K562 (cell line): ENCODE measurements around the gene COL4A2. TPM values are rescaled to one million over a fixed set of nuclear protein-coding genes. Genes with fewer than 3 reads are reported as not detected.

Source experiments
- C11orf30 ChIP-seq: fragments of 450-650 bp; IDR thresholded peaks from 2 replicates; pipeline ENCODE4 v1.6.1; 2016; ENCODE audit warnings: low read depth, mild to moderate bottlenecking
- ELF4 ChIP-seq: fragments of 450-650 bp; formaldehyde crosslinking; IDR thresholded peaks from 2 replicates; pipeline ENCODE4 v1.4.0; 2022; ENCODE audit warnings: missing genetic modification characterization
- ELK3 ChIP-seq: fragments of 450-650 bp; formaldehyde crosslinking; IDR thresholded peaks from 2 replicates; pipeline ENCODE4 v1.4.0; 2020; ENCODE audit warnings: mild to moderate bottlenecking
- HNRNPUL1 ChIP-seq: fragments of 200-400 bp; formaldehyde crosslinking; IDR thresholded peaks from 2 replicates; pipeline ENCODE4 v1.6.1; 2017; ENCODE audit warnings: low read length
- JUND ChIP-seq, 2 experiments: IDR thresholded peaks; 2 replicates in 1 of 2; 3 replicates in 1 of 2; pipeline ENCODE4 v1.6.1; 2011; ENCODE audit warnings: borderline replicate concordance in 2 of 2, low read depth in 2 of 2, low read length in 2 of 2, improper control_type of control experiment in 1 of 2, missing biosample characterization in 1 of 2, missing genetic modification characterization in 1 of 2, missing genetic modification reagents in 1 of 2
- KHSRP ChIP-seq: fragments of 450-650 bp; IDR thresholded peaks from 2 replicates; pipeline ENCODE4 v1.6.1; 2017
- MEF2D ChIP-seq: conservative IDR thresholded peaks from 2 replicates; pipeline ENCODE4 v1.6.1; 2016; ENCODE audit warnings: low read depth, missing genetic modification characterization, missing compliant biosample characterization
- NFE2 ChIP-seq: IDR thresholded peaks from 2 replicates; pipeline ENCODE4 v1.6.1; 2014; ENCODE audit warnings: antibody characterized with exemption, low read depth
- SP2 ChIP-seq: IDR thresholded peaks from 2 replicates; pipeline ENCODE4 v1.6.1; 2011; ENCODE audit warnings: mild to moderate bottlenecking, low read depth, low read length, moderate library complexity; ENCODE audit not compliant: poor library complexity, severe bottlenecking; ENCODE audit errors: extremely low read depth
- SRF ChIP-seq, 2 experiments: fragments of 250-450, 450-650 bp in 1 of 2; sonication (Bioruptor Pico) in 1 of 2; sonication (generic) in 1 of 2; formaldehyde crosslinking; IDR thresholded peaks; 2 replicates each; pipeline versions ENCODE4 v1.5.0 to v1.5.1; 2020 to 2022; ENCODE audit warnings: mild to moderate bottlenecking in 1 of 2, missing genetic modification reagents in 1 of 2
- ZFPM2 ChIP-seq: fragments of 250-450 bp; sonication (Bioruptor Pico); IDR thresholded peaks from 2 replicates; pipeline ENCODE4 v1.5.1; 2022; ENCODE audit warnings: mild to moderate bottlenecking
- ZNF639 ChIP-seq, 2 experiments: fragments of 200-800 bp in 1 of 2; sonication (Bioruptor generic) in 1 of 2; sonication (generic) in 1 of 2; formaldehyde crosslinking in 1 of 2; IDR thresholded peaks in 1 of 2; conservative IDR thresholded peaks in 1 of 2; 2 replicates each; pipeline versions ENCODE4 v1.5.0 to v1.6.1; 2016 to 2020; ENCODE audit warnings: missing compliant biosample characterization in 1 of 2, missing genetic modification characterization in 1 of 2, missing genetic modification reagents in 1 of 2
- ZZZ3 ChIP-seq: fragments of 450-650 bp; IDR thresholded peaks from 2 replicates; pipeline ENCODE4 v1.6.1; 2016; ENCODE audit warnings: antibody characterized with exemption, mild to moderate bottlenecking, moderate library complexity
- polyA plus RNA-seq, 8 experiments: library from polyadenylated mRNA; depleted of rRNA in 4 of 8; stranded (reverse) in 5 of 8; unstranded in 3 of 8; fragments of >200 nt; fragmentation: Nextera tagmentation in 2 of 8; fragmentation: Illumina TruSeq in 1 of 8; extraction: Ambion mirVana in 2 of 8; extraction: Trizol in 1 of 8; gene quantifications; 2 replicates each; pipeline versions ENCODE4 v1.2.1 to v1.2.3, GENCODE V29; 2011 to 2014; ENCODE audit warnings: inconsistent platforms in 1 of 8, missing spikeins in 1 of 8
- total RNA-seq, 7 experiments: library from RNA; depleted of rRNA in 6 of 7; stranded (reverse); fragments of >200 nt in 6 of 7; fragmentation: Illumina TruSeq in 2 of 7; extraction: Trizol in 2 of 7; gene quantifications; 2 replicates each; pipeline versions ENCODE4 v1.2.1 to v1.2.3, GENCODE V29; 2011 to 2021; ENCODE audit warnings: low replicate concordance in 1 of 7

The COL4A2 gene
- total and polyA plus RNA-seq, 9 of the 15 experiments (the other 6 are each of a cell fraction or from before 2014, with no cell fraction given): 0.13 to 15.2 (median 8.1) TPM

GRCh38 chr13:110503037-110503901, 196.2 kb downstream of the COL4A2 start (continued):
- TF ChIP-seq SRF (CRISPR knock-in tag; IDR thresholded peaks at IDR 0.05) (peak in 1 of 2 experiments; percentile 41; a peak in 1 of 4 replicates), C11orf30 (peak; percentile 71), ZFPM2 (CRISPR knock-in tag) (no peak), ZZZ3 (no peak), ZNF639 (CRISPR knock-in tag; conservative IDR thresholded peaks at IDR 0.05 in 1 of 2, IDR thresholded peaks at IDR 0.05 in 1 of 2) (peak in 1 of 2 experiments; percentile 74; a peak in 1 of 4 replicates), SP2 (no peak), ELK3 (no peak), ELF4 (CRISPR knock-in tag) (no peak), MEF2D (tag) (no peak), HNRNPUL1 (no peak), KHSRP (no peak), JUND (IDR thresholded peaks at IDR 0.05; ENCODE audit: borderline replicate concordance, low read depth, low read length) (peak; percentile 41; the same call in 1 of the 2 replicates), JUND (tag; IDR thresholded peaks at IDR 0.05; ENCODE audit: borderline replicate concordance, low read depth, low read length) (no peak; the same call in 2 of the 3 replicates), NFE2 (peak; percentile 75; the same call in 1 of the 2 replicates)
